Vagina (tissue), 2 donors: ENCODE data around the gene ATP6V0D1. TPM values are rescaled to one million over a fixed set of nuclear protein-coding genes. Genes with fewer than 3 reads are reported as not detected.

Experiments
- DNase-seq, 2 donors: peaks; one replicate each; pipeline ENCODE4 v3.0.0-alpha.2; 2017; ENCODE audit errors: extremely low spot score in 2 of 2
- H3K27ac ChIP-seq: fragments of 200-600 bp; sonication (generic); one replicate; pipeline ENCODE4 v1.5.1; 2019
- H3K27me3 ChIP-seq: fragments of 200-600 bp; sonication (generic); one replicate; pipeline ENCODE4 v1.5.1; 2019
- H3K36me3 ChIP-seq, 2 donors: fragments of 200-600 bp; sonication (generic); one replicate each; pipeline ENCODE4 v1.5.1; 2017 to 2019
- H3K4me1 ChIP-seq: fragments of 200-600 bp; sonication (generic); one replicate; pipeline ENCODE4 v1.5.1; 2019
- H3K4me3 ChIP-seq, 2 donors: fragments of 200-600 bp; sonication (generic); 1 replicate in 1 of 2; 2 replicates in 1 of 2; pipeline ENCODE4 v1.5.1; 2016 to 2019
- H3K9me3 ChIP-seq: fragments of 200-600 bp; sonication (generic); one replicate; pipeline ENCODE4 v1.5.1; 2019
- CTCF ChIP-seq, 3 experiments: fragments of 450-650 bp in 2 of 3; fragments of 200-600 bp in 1 of 3; sonication (generic) in 1 of 3; IDR thresholded peaks; one replicate each; pipeline ENCODE4 v1.5.1; 2017 to 2019; ENCODE audit warnings: antibody characterized with exemption in 3 of 3, mild to moderate bottlenecking in 2 of 3, moderate library complexity in 2 of 3
- POLR2A ChIP-seq, 2 donors: fragments of 450-650 bp; IDR thresholded peaks; one replicate each; pipeline ENCODE4 v1.6.1; 2017; ENCODE audit warnings: antibody characterized with exemption in 2 of 2, mild to moderate bottlenecking in 2 of 2, moderate library complexity in 2 of 2
- POLR2AphosphoS5 ChIP-seq, 2 donors: sonication (generic); formaldehyde crosslinking; IDR thresholded peaks; one replicate each; pipeline ENCODE4 v1.9.0; 2017; ENCODE audit warnings: antibody characterized with exemption in 2 of 2, mild to moderate bottlenecking in 2 of 2, low read depth in 1 of 2; ENCODE audit not compliant: insufficient read depth in 1 of 2
- intact Hi-C: fragments of 100-400 bp; cut with DNase I; formaldehyde crosslinking; loops from one replicate; pipeline ENCODE4 v1.15.1; 2023
- total RNA-seq: library from RNA; depleted of rRNA; stranded (reverse); fragments of >200 nt; gene quantifications from one replicate; pipeline ENCODE4 v1.2.3, GENCODE V29; 2016

ATP6V0D1 gene
- total RNA-seq, 1 donor from 2014 or later = 110 TPM

DNA sequence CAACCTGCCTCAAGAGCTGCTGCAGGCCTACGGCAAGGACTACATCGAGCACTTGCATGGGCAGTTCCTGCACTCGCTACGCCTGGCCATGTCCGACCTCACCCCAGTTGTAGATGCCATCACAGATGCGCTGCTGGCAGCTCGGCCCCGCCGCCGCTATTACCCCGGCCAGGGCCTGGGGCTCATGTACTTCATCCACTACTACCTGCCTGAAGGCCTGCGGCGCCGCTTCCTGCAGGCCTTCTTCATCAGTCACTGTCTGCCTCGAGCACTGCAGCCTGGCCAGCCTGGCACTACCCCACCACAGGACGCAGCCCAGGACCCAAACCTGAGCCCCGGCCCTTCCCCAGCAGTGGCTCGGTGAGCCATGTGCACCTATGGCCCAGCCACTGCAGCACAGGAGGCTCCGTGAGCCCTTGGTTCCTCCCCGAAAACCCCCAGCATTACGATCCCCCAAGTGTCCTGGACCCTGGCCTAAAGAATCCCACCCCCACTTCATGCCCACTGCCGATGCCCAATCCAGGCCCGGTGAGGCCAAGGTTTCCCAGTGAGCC lies 44.2 kb downstream of the ATP6V0D1 start:
- Histone ChIP-seq H3K36me3 (peaks cover 0 to 25% of the 10 kb centered on the region in 2 donors), H3K9me3 (no peaks in the 10 kb centered on the region), H3K27ac (no peak overlapping the region), H3K4me1 (peaks cover 48% of the 10 kb centered on the region), H3K4me3 (no peak overlapping the region), H3K27me3 (no peaks in the 10 kb centered on the region)
- TF ChIP-seq POLR2AphosphoS5 (IDR thresholded peaks at IDR 0.05; ENCODE audit: insufficient read depth in 1 of 2, low read depth in 1 of 2) = no peak
- TF ChIP-seq CTCF (IDR thresholded peaks at IDR 0.05) = no peak
- no peak for TF ChIP-seq POLR2A (IDR thresholded peaks at IDR 0.05)
- intact Hi-C loops = no loop called here
- DNase-seq = no peak

DNA sequence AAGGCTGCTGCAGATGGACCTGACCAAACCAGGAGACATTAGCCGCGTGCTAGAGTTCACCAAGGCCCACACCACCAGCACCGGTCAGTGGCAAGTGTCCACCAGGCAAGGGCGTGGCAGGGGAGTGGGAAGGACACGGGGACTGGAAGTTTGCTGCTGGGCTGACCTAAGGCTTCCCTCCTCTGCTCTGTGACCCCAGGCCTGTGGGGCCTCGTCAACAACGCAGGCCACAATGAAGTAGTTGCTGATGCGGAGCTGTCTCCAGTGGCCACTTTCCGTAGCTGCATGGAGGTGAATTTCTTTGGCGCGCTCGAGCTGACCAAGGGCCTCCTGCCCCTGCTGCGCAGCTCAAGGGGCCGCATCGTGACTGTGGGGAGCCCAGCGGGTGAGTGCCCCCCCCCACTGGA lies 45.2 kb downstream of the ATP6V0D1 start:
- DNase-seq = no peak
- Histone ChIP-seq H3K36me3 (peaks cover 0 to 25% of the 10 kb centered on the region in 2 donors), H3K4me1 (peaks cover 44% of the 10 kb centered on the region), H3K27ac (no peak overlapping the region), H3K9me3 (no peaks in the 10 kb centered on the region), H3K4me3 (no peak overlapping the region), H3K27me3 (no peaks in the 10 kb centered on the region)
- TF ChIP-seq POLR2A (IDR thresholded peaks at IDR 0.05) (no peak), POLR2AphosphoS5 (IDR thresholded peaks at IDR 0.05; ENCODE audit: insufficient read depth in 1 of 2, low read depth in 1 of 2) (no peak), CTCF (IDR thresholded peaks at IDR 0.05) (no peak)
- intact Hi-C loops = no loop called here

GRCh38 chr16:67433131-67433719 lies 47.7 kb downstream of the ATP6V0D1 start:
- Histone ChIP-seq H3K27ac (no peak overlapping the region), H3K4me1 (peaks cover 54% of the 10 kb centered on the region), H3K36me3 (peaks cover 0 to 18% of the 10 kb centered on the region in 2 donors), H3K9me3 (no peaks in the 10 kb centered on the region), H3K27me3 (no peaks in the 10 kb centered on the region), H3K4me3 (no peak overlapping the region)
- TF ChIP-seq POLR2A (IDR thresholded peaks at IDR 0.05) (no peak), CTCF (IDR thresholded peaks at IDR 0.05) (no peak), POLR2AphosphoS5 (IDR thresholded peaks at IDR 0.05; ENCODE audit: insufficient read depth in 1 of 2, low read depth in 1 of 2) (no peak)
- intact Hi-C loops = no loop called here
- no peak for DNase-seq

GRCh38 chr16:67432506-67432890 lies 48.5 kb downstream of the ATP6V0D1 start:
- peaks cover 0 to 10% of the 10 kb centered on the region in 2 donors for H3K36me3 ChIP-seq
- intact Hi-C loops = no loop called here
- no peak for TF ChIP-seq POLR2A (IDR thresholded peaks at IDR 0.05)
- no peak for TF ChIP-seq POLR2AphosphoS5 (IDR thresholded peaks at IDR 0.05; ENCODE audit: insufficient read depth in 1 of 2, low read depth in 1 of 2)
- no peak for TF ChIP-seq CTCF (IDR thresholded peaks at IDR 0.05)
- H3K27me3 ChIP-seq = no peaks in the 10 kb centered on the region
- peaks cover 61% of the 10 kb centered on the region for H3K4me1 ChIP-seq
- peak overlapping the region; percentile 78 for H3K27ac ChIP-seq
- DNase-seq = no peak
- H3K4me3 ChIP-seq = no peak overlapping the region
- no peaks in the 10 kb centered on the region for H3K9me3 ChIP-seq
